ENCODE results near the gene RAF1.
A peak's percentile ranks its signal among the peaks of the same experiment; 100 is the strongest.
"Not testable (repeated sequence)": the region's sequence is repeated elsewhere in the genome, so short reads cannot be mapped to it uniquely, and the experiment has no call there.

The RAF1 gene

GRCh38 chr3:12633108-12633507, 30.8 kb downstream of the RAF1 start:
- DNase-seq = no peak

- no peak for DNase-seq
Observed at GRCh38 chr3:12632523-12632922, 31.4 kb downstream of the RAF1 start.

- DNase-seq = not testable (repeated sequence)
Observed at GRCh38 chr3:12630843-12631242, 33.1 kb downstream of the RAF1 start.

GRCh38 chr3:12630292-12630691, 33.6 kb downstream of the RAF1 start:
- no peak for DNase-seq

- no peak for DNase-seq
Observed at GRCh38 chr3:12629560-12629959, 34.4 kb downstream of the RAF1 start.

- no peak for DNase-seq
Observed at GRCh38 chr3:12628813-12629212, 35.1 kb downstream of the RAF1 start.

- no peak for DNase-seq
Observed at GRCh38 chr3:12627370-12627769, 36.5 kb downstream of the RAF1 start.

- not testable (repeated sequence) for DNase-seq
Observed at GRCh38 chr3:12624964-12625363, 39.0 kb downstream of the RAF1 start.

GRCh38 chr3:12624056-12624455, 39.9 kb downstream of the RAF1 start:
- DNase-seq = no peak

GRCh38 chr3:12622335-12622734, 41.6 kb downstream of the RAF1 start:
- DNase-seq = no peak

GRCh38 chr3:12620729-12621128, 43.2 kb downstream of the RAF1 start:
- DNase-seq = no peak

GRCh38 chr3:12620305-12620704, 43.6 kb downstream of the RAF1 start:
- DNase-seq = no peak

- no peak for DNase-seq
Observed at GRCh38 chr3:12618426-12618825, 45.5 kb downstream of the RAF1 start.

GRCh38 chr3:12615266-12615665, 48.7 kb downstream of the RAF1 start:
- DNase-seq = no peak

- DNase-seq = no peak
Observed at GRCh38 chr3:12613250-12613649, 50.7 kb downstream of the RAF1 start.

- DNase-seq = no peak
Observed at GRCh38 chr3:12612514-12613226, 51.2 kb downstream of the RAF1 start.

GRCh38 chr3:12611117-12611516, 52.8 kb downstream of the RAF1 start:
- DNase-seq = no peak

GRCh38 chr3:12608376-12608775, 55.5 kb downstream of the RAF1 start:
- no peak for DNase-seq

- no peak for DNase-seq
Observed at GRCh38 chr3:12603969-12604368, 59.9 kb downstream of the RAF1 start.

GRCh38 chr3:12601072-12601471, 62.8 kb downstream of the RAF1 start:
- DNase-seq = no peak

GRCh38 chr3:12598890-12599289, 65.0 kb downstream of the RAF1 start:
- no peak for DNase-seq

- peak; percentile 72 for DNase-seq
Observed at GRCh38 chr3:12593473-12593872, 70.4 kb downstream of the RAF1 start.

- no peak for DNase-seq
Observed at GRCh38 chr3:12591997-12592715, 71.8 kb downstream of the RAF1 start.

GRCh38 chr3:12591456-12591855, 72.5 kb downstream of the RAF1 start:
- DNase-seq = no peak

- no peak for DNase-seq
Observed at GRCh38 chr3:12590096-12590495, 73.8 kb downstream of the RAF1 start.
